Measurements from ENCODE around the gene CAMK2N2.

CAMK2N2 gene

DNA sequence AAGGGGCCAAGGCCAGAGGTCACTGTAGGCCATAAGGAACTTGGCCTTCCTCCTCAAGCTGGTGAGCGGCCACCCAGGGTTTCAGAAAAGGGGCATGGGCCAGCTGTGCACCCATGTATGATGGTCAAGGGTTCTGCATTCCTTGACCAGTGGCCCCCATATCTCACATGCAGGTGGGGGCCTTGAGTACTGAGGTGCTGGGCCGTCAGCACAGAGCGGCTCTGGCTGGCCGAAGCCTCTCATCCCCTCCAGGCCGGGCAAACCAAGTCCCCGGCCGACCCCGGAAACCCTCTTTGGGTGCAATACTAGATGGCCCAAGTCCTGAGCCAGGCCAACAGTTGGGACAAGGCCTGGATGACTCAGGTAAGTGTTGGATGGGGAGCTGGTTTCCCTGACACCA, 22.1 kb downstream of the CAMK2N2 start:
- DNase-seq = no peak

GRCh38 chr3:184238246-184238818, 23.0 kb downstream of the CAMK2N2 start:
- no peak for DNase-seq

DNA sequence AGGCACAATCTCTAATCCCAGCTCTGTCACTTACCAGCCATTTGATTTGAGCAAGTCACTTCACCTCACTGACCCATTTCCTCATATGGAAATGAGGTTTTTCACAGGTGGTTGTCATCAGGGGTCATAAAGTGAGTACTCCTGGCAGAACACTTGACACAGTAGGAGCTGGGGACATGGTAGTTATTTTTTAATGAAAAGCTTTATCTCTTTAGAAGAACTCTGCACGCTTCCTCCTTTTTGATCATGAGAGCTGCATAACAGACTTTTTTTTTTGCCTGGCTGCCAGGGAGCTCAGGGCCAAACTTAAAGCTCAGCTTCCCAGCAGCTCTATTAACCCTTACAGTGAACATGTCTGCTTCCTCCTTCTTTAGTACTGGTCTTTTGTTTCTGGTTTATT, 23.5 kb downstream of the CAMK2N2 start:
- DNase-seq = no peak

DNA sequence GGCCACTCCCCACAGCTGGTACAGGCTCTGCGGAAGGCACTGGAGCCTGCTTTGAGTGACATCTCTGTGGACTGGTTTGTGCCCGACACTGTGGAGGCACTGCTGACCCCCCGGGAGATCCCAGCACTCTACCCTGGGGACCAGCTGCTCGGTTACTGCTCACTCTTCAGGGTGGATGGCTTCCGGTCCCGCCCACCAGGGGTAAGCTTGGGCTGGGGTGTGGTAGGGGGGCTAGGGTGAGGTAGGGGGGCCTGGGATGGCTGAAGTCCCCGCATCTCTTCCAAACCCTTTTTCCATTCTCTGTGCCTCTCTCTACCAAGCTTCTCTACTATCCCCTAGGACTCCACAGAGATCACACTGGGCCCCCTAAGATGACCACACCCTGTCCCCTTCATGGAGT, 24.1 kb downstream of the CAMK2N2 start:
- no peak for DNase-seq

DNA sequence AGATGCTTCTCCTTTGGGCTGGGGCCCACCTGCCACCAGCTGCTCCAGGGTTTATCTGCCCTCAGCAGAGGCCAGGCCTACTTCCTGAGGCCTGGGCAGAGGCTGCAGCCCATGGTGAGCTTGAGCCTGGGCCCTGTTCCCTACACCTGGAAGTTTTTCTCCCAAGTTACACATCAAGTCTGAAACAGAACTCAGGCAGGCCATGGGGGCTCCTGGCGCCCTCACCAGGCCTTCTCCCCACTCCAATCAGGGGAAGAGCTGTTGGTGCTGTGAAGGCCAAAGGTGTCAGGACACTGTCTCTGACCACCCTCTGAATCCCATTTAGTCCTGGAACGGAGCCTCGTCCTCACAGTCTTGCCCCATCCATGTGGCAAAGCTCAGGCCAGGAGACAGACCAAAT, 24.7 kb downstream of the CAMK2N2 start:
- no peak for DNase-seq

- DNase-seq = no peak
Measured at GRCh38 chr3:184236033-184236410, 25.3 kb downstream of the CAMK2N2 start.

DNA sequence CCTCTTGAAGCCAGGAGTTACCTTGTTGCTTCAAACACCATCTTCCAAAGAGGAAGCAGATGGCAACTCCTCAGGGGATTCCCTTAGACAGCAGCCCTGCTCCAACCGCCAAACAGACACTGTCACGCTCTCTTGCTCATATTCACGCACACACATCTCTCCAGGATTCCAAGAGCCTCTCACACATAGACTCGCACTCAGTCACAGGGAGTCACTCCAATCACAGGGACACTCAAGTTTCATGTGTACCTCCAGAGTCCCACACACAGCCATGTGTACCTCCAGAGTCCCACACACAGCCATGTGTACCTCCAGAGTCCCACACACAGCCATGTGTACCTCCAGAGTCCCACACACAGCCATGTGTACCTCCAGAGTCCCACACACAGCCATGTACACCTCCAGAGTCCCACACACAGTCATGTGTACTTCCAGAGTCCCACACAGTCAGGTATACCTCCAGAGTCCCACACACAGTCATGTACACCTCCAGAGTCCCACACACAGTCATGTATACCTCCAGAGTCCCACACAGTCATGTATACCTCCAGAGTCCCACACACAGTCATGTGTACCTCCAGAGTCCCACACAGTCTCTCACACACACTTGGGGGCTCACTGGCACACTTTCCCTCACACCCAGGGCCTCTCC, 25.8 kb downstream of the CAMK2N2 start:
- no peak for DNase-seq

- DNase-seq = no peak
Measured at GRCh38 chr3:184234671-184235380, 26.5 kb downstream of the CAMK2N2 start.

DNA sequence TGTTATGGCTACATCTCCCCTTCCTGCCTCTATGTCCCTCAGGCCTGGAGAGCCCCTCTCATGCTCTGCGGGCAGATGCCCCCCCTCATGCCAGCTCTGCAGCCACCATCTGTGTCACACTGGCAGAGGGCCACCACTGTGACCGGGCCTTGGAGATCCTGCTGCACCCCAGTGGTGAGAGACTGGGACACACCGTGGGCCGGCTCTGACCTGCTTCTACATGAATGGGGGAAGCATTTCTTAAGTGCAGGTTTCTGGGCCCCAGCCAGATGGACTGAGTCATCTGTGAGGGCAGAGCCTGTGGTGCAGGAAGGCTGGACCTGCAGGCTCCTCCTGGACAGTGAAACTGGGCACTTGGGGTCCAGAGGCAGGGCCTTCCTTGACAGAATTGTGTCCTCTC, 27.1 kb downstream of the CAMK2N2 start:
- no peak for DNase-seq

- no peak for DNase-seq
Measured at GRCh38 chr3:184233127-184233843, 28.1 kb downstream of the CAMK2N2 start.

- DNase-seq = peak; percentile 30
Measured at GRCh38 chr3:184231671-184232070, 29.7 kb downstream of the CAMK2N2 start.

DNA sequence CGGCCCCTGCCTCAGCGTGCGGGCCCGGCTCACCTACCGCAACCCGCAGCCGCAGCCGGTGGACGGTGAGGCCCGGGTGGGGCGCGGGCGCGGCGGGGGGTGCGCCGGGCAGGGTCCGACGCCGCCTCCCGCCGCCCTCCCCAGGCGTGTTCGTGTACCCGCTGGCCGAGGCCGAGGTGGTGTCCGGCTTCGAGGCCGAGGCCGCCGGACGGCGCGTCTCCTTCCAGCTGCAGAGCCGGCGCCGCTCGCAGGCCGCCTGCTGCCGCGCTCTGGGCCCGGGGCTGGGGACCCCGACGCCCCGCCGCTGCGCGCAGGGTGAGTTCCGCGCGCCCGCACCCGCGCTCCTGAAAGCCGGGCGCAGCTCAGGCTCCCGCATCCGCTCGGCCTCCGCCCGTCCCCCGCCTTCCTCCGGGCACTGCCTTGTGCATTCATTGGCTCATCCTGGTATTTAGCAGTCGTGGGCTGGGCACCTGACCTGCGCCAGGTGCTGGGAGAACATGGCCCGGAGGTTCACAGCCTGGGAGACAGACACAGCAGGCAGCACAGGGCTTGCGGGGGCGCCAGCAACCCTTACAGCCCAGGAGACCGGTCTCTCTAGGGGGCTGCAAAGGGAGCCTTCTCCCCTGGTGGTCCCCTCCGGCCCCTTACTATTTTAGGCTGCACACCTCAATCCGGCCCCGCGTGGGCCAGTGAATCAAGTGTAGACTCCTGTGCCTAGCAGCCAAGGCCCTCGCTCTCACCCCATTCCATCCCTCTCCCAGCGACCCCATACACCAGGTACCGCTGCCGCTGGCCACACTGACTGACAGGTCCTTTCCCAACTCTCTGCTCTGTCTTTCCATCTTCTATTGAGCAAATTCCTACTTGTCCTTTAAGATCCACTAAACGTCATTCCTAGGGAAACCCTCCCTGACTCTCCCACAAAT, 30.5 kb downstream of the CAMK2N2 start:
- DNase-seq = peak; percentile 60

- no peak for DNase-seq
Measured at GRCh38 chr3:184230081-184230602, 31.2 kb downstream of the CAMK2N2 start.

- peak; percentile 68 for DNase-seq
Measured at GRCh38 chr3:184229394-184230080, 31.8 kb downstream of the CAMK2N2 start, which contains the start of gene VWA5B2. Gene VWA5B2, plus strand, starts transcription at chr3:184229585. Its CDS starts 944 bp downstream, at chr3:184230529.

- DNase-seq = no peak
Measured at GRCh38 chr3:184228376-184229137, 32.8 kb downstream of the CAMK2N2 start.

DNA sequence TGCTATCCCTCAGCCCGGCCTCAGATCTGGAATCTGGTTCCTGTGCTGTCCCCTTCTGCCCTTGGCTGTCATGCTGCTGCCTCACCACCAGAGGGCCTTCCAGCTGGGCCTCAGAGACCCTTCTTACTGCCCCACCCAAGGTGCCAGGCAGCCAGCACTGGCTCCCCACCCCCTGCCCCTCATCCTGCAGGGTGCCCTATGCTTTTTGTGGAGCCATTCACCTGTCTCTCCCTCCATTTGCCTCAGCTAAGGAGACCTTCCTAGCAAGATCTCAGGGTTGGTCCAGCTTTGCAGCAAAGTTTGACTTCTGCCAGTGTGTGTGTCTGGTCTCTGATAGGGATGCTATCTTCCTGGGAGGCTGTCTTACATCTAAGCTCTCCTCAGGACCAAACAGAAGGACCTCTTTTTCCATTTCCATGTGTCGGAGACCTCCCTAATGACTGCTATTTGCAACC, 33.8 kb downstream of the CAMK2N2 start:
- no peak for DNase-seq

GRCh38 chr3:184223946-184224345, 37.4 kb downstream of the CAMK2N2 start:
- no peak for DNase-seq

- no peak for DNase-seq
Measured at GRCh38 chr3:184222521-184222920, 38.8 kb downstream of the CAMK2N2 start.

- DNase-seq = no peak
Measured at GRCh38 chr3:184218814-184219213, 42.5 kb downstream of the CAMK2N2 start.

DNA sequence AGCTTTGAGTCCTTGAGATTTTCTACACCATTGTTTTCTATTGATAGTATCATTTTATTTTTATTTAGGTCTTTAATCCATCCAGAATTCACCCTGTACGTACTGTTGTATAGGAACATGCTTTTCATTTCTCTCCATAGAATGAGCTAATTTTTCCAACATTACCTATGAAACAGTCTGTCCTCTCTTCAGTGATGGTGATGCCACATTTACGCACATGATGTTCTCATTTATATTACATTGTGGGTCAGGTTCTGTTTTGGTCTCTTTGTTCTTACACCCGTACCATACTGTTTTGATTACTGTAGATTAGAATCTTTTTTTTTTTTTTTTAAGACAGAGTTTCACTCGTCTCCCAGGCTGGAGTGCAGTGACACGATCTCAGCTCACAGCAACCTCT, 49.6 kb downstream of the CAMK2N2 start:
- no peak for DNase-seq

DNA sequence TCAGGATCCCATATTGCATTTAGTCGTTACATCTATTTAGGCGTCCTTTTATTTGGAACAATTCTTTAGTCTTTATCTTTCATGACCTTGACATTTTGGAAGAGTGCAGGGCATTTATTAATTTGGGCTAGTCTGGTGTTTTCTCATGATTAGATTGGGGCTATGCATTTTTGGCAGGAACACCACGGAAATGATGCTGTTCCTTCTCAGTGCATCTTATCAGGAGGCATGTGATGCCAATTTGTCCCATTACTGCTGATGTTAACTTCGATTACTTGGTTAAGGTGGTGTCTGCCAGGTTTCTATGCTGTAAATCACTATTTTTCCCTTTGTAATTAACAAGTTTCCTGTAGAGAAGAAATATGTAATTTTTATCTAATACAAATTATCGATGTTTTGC, 50.1 kb downstream of the CAMK2N2 start:
- DNase-seq = no peak
